Liver (tissue), 3 donors: ENCODE data around the gene IREB2.

Experiments
- GABPA ChIP-seq, 2 donors: IDR thresholded peaks in 1 of 2; conservative IDR thresholded peaks in 1 of 2; 2 replicates each; pipeline ENCODE4 v1.6.1; 2016; ENCODE audit warnings: antibody characterized with exemption in 2 of 2, mild to moderate bottlenecking in 1 of 2, moderate library complexity in 1 of 2
- NR2F2 ChIP-seq: IDR thresholded peaks from 2 replicates; pipeline ENCODE4 v1.6.1; 2016; ENCODE audit warnings: antibody characterized with exemption
- SP1 ChIP-seq: IDR thresholded peaks from 2 replicates; pipeline ENCODE4 v1.6.1; 2018; ENCODE audit warnings: antibody characterized with exemption, mild to moderate bottlenecking
- ZBTB33 ChIP-seq: IDR thresholded peaks from 2 replicates; pipeline ENCODE4 v1.6.1; 2016; ENCODE audit warnings: antibody characterized with exemption
- TF ChIP-seq, protein P1 (sequence below): IDR thresholded peaks from 2 replicates; pipeline ENCODE4 v1.6.1; 2016; ENCODE audit warnings: antibody characterized with exemption
- TF ChIP-seq, protein P2 (sequence below): fragments of 150-350 bp; IDR thresholded peaks from 2 replicates; pipeline ENCODE4 v1.5.1; 2017; ENCODE audit warnings: improper control_type of control experiment, low read depth, low read length; ENCODE audit not compliant: missing input control
- donor health status: healthy.
- donor health status: healthy.

DNA sequence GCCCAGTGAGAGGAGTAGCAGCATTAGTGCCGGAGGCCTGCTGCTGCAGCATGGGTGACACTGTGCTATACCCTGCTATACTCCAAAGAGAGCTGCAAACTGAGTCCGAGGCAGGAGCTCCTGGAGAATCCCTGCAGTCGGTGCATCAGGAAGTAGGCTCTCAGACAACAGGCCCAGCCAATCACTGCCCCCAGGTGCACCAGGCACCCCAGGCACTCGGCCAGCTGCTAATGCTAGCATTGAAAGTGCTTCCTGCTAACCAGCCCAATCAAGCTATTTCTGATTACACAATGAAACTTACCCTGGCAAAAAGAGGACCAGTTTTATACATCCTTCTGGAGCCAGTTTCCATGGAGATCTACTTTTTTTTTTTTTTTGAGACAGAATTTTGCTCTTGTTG lies 45.6 kb upstream of the IREB2 start:
- TF ChIP-seq, protein P1, sequence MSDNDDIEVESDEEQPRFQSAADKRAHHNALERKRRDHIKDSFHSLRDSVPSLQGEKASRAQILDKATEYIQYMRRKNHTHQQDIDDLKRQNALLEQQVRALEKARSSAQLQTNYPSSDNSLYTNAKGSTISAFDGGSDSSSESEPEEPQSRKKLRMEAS = no peak
- TF ChIP-seq, protein P2, sequence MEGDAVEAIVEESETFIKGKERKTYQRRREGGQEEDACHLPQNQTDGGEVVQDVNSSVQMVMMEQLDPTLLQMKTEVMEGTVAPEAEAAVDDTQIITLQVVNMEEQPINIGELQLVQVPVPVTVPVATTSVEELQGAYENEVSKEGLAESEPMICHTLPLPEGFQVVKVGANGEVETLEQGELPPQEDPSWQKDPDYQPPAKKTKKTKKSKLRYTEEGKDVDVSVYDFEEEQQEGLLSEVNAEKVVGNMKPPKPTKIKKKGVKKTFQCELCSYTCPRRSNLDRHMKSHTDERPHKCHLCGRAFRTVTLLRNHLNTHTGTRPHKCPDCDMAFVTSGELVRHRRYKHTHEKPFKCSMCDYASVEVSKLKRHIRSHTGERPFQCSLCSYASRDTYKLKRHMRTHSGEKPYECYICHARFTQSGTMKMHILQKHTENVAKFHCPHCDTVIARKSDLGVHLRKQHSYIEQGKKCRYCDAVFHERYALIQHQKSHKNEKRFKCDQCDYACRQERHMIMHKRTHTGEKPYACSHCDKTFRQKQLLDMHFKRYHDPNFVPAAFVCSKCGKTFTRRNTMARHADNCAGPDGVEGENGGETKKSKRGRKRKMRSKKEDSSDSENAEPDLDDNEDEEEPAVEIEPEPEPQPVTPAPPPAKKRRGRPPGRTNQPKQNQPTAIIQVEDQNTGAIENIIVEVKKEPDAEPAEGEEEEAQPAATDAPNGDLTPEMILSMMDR = no peak
- TF ChIP-seq GABPA (IDR thresholded peaks at IDR 0.05 in 1 of 2, conservative IDR thresholded peaks at IDR 0.05 in 1 of 2) (no peak), ZBTB33 (no peak), NR2F2 (no peak), SP1 (no peak)
